DMS153 (cell line): ENCODE measurements around the gene YWHAB.
"Not testable (repeated sequence)": the region's sequence is repeated elsewhere in the genome, so short reads cannot be mapped to it uniquely, and the experiment has no call there.

ENCODE experiments used
- DNase-seq: peaks from one replicate; lab custom pipeline; 2025; lab: John Stamatoyannopoulos, UW

YWHAB gene

DNA sequence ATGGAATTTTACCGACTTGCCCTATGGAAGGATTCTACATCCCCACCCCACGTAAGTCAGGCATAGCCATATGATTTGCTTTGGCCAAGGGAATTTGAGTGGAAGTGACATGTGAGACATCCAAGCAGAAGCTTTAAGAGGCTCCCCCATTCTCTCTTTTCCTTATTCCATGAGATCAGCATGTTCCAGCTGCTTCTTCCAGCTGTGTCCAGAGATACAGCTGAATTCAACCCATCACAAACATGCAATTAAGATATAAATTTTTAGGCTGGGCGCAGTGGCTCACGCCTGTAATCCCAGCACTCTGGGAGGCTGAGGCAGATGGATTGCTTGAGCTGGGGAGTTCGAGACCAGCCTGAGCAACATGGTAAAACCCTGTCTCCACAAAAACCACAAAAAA, 16.0 kb upstream of the YWHAB start:
- DNase-seq, result no peak

GRCh38 chr20:44882360-44882759, 3.1 kb upstream of the YWHAB start:
- not testable (repeated sequence) for DNase-seq

- DNase-seq, result no peak
Observed at GRCh38 chr20:44883214-44883902, 2.1 kb upstream of the YWHAB start.

DNA sequence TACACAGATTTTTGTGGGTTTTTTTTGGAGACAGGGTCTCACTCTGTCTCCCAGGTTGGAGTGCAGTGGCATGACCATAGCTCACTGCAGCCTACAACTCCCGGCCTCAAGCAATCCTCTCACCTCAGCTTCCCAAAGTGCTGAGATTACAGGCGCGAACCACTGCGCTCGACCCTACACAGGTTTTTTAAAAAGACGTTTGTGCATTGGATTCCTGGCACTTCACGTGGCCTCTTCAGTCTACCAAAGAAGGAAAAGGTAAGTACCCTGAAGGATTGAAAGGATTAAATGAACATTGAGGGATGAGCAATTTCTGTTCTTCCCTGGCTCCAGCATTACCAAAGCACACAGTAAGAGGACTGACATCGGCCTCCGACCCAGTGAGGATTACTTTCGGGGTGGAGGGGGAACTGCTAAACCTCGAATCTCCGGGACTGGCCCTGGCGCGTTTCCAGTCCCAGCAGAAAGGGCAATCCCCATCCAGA, 556 bp upstream of the YWHAB start:
- DNase-seq, result peak; percentile 30

- DNase-seq, result no peak
Observed at GRCh38 chr20:44886266-44886651, 754 bp downstream of the YWHAB start.

GRCh38 chr20:44886828-44887227, 1.3 kb downstream of the YWHAB start:
- DNase-seq, result no peak

DNA sequence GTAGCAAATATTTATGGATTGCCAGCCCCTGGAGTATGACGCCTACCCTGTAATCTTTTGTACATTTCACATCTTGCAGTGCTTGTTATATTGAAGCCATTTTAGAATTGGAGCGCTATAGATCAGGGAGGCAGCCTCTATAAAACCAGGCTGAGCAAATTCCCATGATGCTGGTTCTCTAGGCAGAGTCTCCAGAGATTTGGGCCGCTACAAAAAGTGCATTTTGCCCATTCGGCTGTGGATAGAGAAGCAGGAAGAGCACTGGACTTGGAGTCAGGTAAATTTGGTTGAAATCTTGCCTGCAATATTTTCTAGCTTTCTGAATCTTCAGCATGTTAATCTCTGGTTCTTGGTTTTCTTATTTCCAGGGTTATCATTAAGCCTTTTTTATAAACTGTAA, 2.0 kb downstream of the YWHAB start:
- no peak for DNase-seq

DNA sequence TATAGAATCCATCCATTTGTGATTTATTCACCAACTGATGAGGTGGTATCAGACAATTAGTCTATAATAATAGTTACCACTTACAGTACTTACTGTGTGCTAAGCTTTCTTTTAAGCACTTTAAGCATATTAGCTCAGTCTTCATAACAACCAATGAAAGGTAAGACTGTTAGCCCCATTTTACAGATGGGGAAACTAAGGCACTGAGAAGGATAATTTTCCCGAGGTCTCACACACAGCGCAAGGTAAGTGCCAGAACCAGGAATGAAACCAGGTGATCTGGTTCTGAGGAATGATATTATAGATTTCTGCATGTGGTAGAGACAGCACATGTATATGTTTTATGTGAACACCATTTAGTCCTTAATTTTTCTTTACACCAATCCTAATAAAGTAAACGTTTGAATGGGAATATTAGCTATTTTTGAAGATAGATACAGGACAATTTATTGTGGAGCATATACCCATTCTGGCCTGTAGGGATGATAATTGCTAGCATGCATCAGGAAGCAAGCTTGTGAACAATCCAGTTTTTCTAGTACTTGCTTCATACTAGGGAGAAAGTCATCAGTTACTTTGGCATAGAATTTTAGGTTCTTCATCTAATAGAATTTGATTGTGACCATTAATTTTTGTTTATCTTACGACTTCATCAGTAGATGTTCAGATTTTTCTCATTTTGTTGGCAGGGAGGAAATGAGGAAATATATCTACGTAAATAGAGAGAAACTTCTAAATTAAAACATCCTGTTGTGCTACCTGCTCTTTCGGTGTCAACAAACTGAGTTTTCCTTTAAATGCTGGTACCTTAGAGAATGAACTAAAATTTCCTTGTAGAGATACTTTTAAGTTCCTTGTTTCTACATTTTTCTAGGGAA, 3.0 kb downstream of the YWHAB start:
- no peak for DNase-seq

GRCh38 chr20:44891826-44892225, 6.3 kb downstream of the YWHAB start:
- DNase-seq, result no peak

DNA sequence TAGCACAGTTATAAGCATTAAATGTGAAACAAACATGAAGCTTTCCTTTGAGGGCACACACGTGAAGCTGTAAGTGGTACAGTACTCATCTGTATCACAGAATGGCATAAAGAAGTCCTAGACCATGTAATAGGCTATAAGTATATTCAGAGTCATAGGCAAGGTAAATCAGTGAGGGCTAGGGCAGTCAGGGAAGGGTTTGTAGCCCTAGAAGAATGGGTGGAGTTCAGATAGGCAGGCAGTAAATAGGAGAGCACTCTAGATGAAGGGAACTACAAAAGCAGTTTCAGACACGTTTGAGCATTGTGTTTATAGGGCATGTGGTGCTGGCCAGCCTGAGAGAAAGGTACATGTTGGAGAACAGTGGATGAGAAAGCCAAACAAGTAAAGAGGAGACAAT, 9.5 kb downstream of the YWHAB start:
- no peak for DNase-seq

GRCh38 chr20:44896583-44896982, 11.1 kb downstream of the YWHAB start:
- DNase-seq, result no peak

- no peak for DNase-seq
Observed at GRCh38 chr20:44897133-44897532, 11.6 kb downstream of the YWHAB start.

DNA sequence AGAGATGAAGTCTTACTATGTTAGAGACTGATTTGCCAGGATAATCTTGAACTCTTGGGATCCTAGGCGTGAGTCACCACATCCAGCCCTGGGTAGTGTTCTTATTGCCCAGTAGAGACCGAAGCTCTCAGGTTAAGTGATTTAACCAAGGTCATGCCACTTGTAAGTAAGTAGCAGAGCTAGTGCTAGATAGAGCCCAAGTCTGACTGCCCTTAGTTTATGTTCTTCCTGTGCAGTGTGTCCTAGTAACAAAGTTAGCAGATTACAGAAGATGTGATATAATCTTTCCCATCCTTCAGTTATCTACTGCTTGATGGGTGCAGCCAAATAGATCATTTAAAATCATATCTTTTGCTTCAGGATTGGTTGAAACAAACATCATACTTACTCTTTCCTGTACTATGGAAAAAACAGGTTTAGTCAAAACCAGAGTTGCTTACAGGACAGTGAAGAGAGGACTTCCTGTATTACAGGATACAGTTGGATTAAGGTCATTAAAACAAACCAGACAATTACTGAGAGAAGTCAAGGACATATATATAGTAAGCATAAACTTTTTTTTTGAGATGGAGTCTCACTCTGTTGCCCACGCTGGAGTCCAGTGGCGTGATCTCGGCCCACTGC, 14.8 kb downstream of the YWHAB start:
- no peak for DNase-seq

DNA sequence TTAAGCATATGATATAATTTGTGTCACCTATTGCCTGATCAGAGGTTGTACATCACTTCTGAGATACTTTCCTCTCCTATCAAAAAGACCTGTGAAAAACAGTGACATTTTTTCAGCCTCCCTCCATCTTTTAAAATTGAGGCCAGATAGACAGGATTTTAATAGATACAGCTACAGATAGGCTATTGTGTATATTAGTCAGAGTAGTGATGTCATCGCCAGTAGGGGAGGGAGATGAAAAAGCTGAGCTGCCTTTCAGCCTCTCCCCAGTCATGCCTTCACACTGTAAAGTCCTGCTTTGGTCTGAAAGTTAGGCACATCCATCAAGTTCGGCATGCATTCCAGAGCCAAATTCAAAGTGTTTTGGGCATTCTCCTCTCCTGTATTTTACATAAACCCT, 16.5 kb downstream of the YWHAB start:
- DNase-seq, result no peak

DNA sequence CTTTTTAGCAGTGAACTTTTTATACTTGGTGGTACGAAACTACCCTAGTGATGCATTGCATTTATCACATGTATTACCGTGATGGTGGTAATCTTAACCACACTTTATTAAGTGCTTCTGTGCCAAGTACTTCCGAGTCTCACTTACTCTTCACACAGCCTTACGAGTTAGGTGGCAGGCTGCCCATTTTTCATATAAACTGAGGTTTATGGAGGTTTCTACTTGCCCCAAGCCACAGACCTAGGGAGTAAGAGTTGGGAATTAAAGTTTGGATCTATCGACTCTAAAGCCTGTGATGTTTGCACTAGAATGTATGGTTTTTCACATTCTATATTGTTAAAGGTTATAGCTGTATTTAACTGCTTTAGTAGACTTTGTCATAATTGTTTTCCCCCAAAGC, 18.9 kb downstream of the YWHAB start:
- DNase-seq, result no peak

- DNase-seq, result no peak
Observed at GRCh38 chr20:44908987-44909871, 23.7 kb downstream of the YWHAB start.

GRCh38 chr20:44909872-44910689, 24.6 kb downstream of the YWHAB start, which contains the start of gene PABPC1L:
Gene PABPC1L (plus strand): TSS chr20:44910060. CDS start chr20:44910144, 84 bp downstream.
- DNase-seq, result peak; percentile 68

- no peak for DNase-seq
Observed at GRCh38 chr20:44910690-44911262, 25.3 kb downstream of the YWHAB start.

DNA sequence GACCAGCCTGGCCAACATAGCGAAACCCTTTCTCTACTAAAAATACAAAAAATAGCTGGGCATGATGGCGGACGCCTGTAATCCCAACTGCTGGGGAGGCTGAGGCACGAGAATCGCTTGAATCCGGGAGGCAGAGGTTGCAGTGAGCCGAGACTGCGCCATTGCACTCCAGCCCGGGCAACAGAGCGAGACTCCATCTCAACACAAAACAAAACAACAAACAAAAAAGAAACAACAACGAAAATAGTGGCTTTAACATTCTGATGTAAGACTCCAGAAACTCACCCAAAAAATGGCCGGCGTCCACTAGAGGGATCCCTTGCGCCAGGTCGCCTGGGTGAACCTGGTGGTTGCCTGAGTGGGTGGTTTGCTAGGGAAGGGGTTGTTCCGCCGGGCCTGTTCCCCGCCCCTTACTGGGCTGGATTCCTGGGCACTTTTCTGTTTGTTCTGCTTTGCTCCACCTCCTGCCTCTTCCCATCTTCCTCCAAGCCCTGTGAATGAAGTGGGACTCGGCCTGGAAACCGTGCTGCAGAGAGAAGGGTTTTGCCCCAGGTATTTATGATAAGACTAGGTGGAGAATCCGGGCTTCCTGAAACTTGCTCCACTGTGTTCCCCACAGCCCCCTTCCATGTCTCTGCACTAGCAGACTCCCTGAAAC, 25.9 kb downstream of the YWHAB start:
- peak; percentile 22 for DNase-seq

- DNase-seq, result no peak
Observed at GRCh38 chr20:44912189-44912588, 26.7 kb downstream of the YWHAB start.
